ENCODE results near the gene GDAP1L1.

DNA sequence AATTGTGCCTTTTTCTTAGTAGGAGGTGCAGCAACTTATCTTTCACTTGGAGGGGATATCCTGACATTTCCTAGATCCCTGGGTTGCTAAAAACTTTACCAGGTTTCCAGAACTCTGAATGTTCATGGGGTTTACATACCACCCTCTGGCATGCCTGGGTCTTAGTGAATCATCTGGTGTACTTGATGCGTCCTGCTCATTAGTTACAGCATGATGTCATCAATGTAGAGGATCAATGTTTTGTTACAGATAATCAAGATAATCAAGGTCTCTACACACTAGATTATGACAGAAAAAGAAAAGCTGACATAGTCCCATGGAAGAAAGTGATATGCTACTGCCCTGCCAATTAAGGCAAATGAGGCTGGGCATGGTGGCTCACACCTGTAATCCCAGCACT lies 36.9 kb downstream of the GDAP1L1 start:
- TF ChIP-seq, protein P1, sequence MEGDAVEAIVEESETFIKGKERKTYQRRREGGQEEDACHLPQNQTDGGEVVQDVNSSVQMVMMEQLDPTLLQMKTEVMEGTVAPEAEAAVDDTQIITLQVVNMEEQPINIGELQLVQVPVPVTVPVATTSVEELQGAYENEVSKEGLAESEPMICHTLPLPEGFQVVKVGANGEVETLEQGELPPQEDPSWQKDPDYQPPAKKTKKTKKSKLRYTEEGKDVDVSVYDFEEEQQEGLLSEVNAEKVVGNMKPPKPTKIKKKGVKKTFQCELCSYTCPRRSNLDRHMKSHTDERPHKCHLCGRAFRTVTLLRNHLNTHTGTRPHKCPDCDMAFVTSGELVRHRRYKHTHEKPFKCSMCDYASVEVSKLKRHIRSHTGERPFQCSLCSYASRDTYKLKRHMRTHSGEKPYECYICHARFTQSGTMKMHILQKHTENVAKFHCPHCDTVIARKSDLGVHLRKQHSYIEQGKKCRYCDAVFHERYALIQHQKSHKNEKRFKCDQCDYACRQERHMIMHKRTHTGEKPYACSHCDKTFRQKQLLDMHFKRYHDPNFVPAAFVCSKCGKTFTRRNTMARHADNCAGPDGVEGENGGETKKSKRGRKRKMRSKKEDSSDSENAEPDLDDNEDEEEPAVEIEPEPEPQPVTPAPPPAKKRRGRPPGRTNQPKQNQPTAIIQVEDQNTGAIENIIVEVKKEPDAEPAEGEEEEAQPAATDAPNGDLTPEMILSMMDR (conservative IDR thresholded peaks at IDR 0.05; ENCODE audit: low read depth, low read length) = no peak
- no peak for TF ChIP-seq EZH2 (IDR thresholded peaks at IDR 0.05; ENCODE audit: borderline replicate concordance, low read depth, low read length, poor library complexity, severe bottlenecking)

Data from A673 (cell line).